Heart left ventricle (tissue), 16 donors: Measurements from ENCODE around the gene HS1BP3. TPM values are rescaled to one million over a fixed set of nuclear protein-coding genes. Genes with fewer than 3 reads are reported as not detected.
A peak's percentile ranks its signal among the peaks of the same experiment; 100 is the strongest.

Experiments used
- ATAC-seq, 4 donors: fragments of 200-7000 bp; cut with Tn5 transposase; one replicate each; pipeline ENCODE4 v1.9.1; 2020 to 2022; ENCODE audit warnings: moderate library complexity in 4 of 4, mild to moderate bottlenecking in 3 of 4, moderate number of reproducible peaks in 1 of 4
- DNase-seq, 5 donors: peaks; one replicate each; pipeline ENCODE4 v3.0.0-alpha.2; 2020
- H3K27ac ChIP-seq, 12 donors: fragments of 200-600 bp; sonication (generic) in 4 of 12; one replicate each; pipeline versions ENCODE4 v1.5.0 to v1.8.0; 2016 to 2022; ENCODE audit warnings: mild to moderate bottlenecking in 2 of 12
- H3K27me3 ChIP-seq, 9 donors: fragments of 200-600 bp; sonication (generic) in 2 of 9; one replicate each; pipeline versions ENCODE4 v1.5.1 to v1.8.0; 2016 to 2022; ENCODE audit warnings: mild to moderate bottlenecking in 3 of 9
- H3K36me3 ChIP-seq, 9 donors: fragments of 200-600 bp; sonication (generic) in 2 of 9; one replicate each; pipeline versions ENCODE4 v1.5.0 to v1.8.0; 2018 to 2022; ENCODE audit warnings: mild to moderate bottlenecking in 2 of 9
- H3K4me1 ChIP-seq, 12 donors: fragments of 200-600 bp; sonication (generic) in 4 of 12; one replicate each; pipeline versions ENCODE4 v1.5.0 to v1.8.0; 2016 to 2022; ENCODE audit warnings: mild to moderate bottlenecking in 3 of 12
- H3K4me3 ChIP-seq, 12 donors: fragments of 200-600 bp; sonication (generic) in 4 of 12; one replicate each; pipeline versions ENCODE4 v1.5.0 to v1.8.0; 2017 to 2022; ENCODE audit warnings: mild to moderate bottlenecking in 9 of 12, moderate library complexity in 4 of 12
- H3K9me3 ChIP-seq, 12 donors: fragments of 200-600 bp; sonication (generic) in 4 of 12; one replicate each; pipeline versions ENCODE4 v1.5.0 to v1.8.0; 2016 to 2022; ENCODE audit warnings: mild to moderate bottlenecking in 1 of 12
- POLR2A ChIP-seq, 2 donors: fragments of 450-650 bp; IDR thresholded peaks; one replicate each; pipeline ENCODE4 v1.6.1; 2017; ENCODE audit warnings: antibody characterized with exemption in 2 of 2, mild to moderate bottlenecking in 2 of 2, moderate library complexity in 2 of 2
- WGBS, 4 donors: extraction: QIAGEN DNeasy Blood & Tissue Kit in 2 of 4; methylation state at CpG; one replicate each; pipeline versions ENCODE4 v1.1.5 to v1.1.7; 2013 to 2018; 5-methylcytosine and 5-hydroxymethylcytosine counted together
- intact Hi-C, 10 donors: fragments of 100-400 bp; cut with DNase I; formaldehyde crosslinking; loops; one replicate each; pipeline versions ENCODE4 v1.11.1 to v1.14.2; 2022
- polyA plus RNA-seq, 2 donors: library from polyadenylated mRNA; stranded (reverse); fragments of 200-250 nt; gene quantifications; one replicate each; pipeline ENCODE4 v1.2.3, GENCODE V29; 2013
- total RNA-seq, 9 donors: library from RNA; depleted of rRNA in 2 of 9; stranded (reverse); fragments of >200 nt in 2 of 9; fragmentation: NEBNext Ultra II Directional in 3 of 9; extraction: Animal tissue kit (Norgen Biotek cat#: 25700) in 3 of 9; gene quantifications; one replicate each; pipeline versions ENCODE4 v1.1.0 to v1.2.4, GENCODE V29; 2016 to 2023
- TF ChIP-seq, protein P1 (sequence below), 12 donors: fragments of 200-600 bp; sonication (generic) in 4 of 12; IDR thresholded peaks; one replicate each; pipeline versions ENCODE4 v1.5.0 to v1.8.0; 2018 to 2022; ENCODE audit warnings: antibody characterized with exemption in 12 of 12, mild to moderate bottlenecking in 5 of 12
- donor health status: ischemic (EF 13 %, LVEDD 7.1; RV severe dilation, severe dysfunction).
- donor health status: healthy with polysubstance abuse.
- donor health status: DM: no; HTN: yes; CAD: no.
- donor health status: DM: no; HTN: no; CAD: no.
- donor health status: ischemic (EF 25% LVEDD 6.9; RV normal size, moderate dysfunction).
- donor health status: ischemic (EF 25% LVEDD 5.7; RV mildly dilated, moderate dysfunction).
- donor health status: healthy.
- donor health status: DM: yes; HTN: yes; CAD: no.
- donor health status: ischemic (EF 35%, LVEDD 5.7; RV mildly dilated, moderate dysfunction).
- donor health status: nonischemic (EF 11% LVEDD 7.7; RV severe dilation, severe dysfunction).
- donor health status: DM: yes; HTN: yes; CAD: no.
- donor health status: PGD.
- donor health status: ischemic (EF 29% LVEDD 5.4; RV normal size, mild dysfunction).
- donor health status: nonischemic (EF 23%, LVEDD 6.1; RV moderate dilation, normal function).

The HS1BP3 gene
- total and polyA plus RNA-seq, 11 donors, result 12.7 to 23.7 (median 21.0) TPM

DNA sequence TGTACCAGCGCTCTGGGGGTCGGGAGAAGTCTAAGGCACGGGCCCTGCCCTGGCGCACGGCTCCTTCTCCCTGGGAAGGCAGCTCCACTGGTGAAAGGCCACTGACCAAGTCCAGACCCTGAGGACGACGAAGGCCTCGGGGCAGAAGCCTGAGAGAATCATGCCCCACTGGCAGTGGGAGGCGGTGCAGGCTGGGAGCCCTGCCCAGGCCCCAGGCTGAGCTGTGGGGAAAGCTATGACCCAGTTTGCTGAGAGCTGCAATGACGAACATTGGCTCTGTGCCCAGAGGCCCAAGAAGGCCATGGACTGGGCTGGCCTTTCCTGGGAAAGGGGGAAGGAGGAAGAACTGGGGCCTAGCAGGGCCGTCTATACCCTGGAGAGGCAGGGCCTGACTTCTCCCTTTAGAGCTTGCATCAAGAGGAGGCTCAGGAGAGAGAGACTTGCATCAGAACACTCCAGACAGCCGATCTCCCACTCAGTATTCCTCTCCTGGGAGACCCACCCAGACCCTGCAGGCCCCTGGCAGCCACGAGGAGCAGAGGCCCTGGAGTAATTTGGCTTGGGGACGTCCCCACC is 32.9 kb downstream of the HS1BP3 start:
- ATAC-seq (peak; percentile 79 to 84 (median 82)), DNase-seq (peak; percentile 96 to 99 (median 98))
- Histone ChIP-seq H3K4me3 (peak overlapping the region in 1 of 12 donors; percentile 5), H3K27ac (peak overlapping the region; percentile 86 to 99 (median 95)), H3K4me1 (peaks cover 43 to 97% (median 85%) of the 10 kb centered on the region in 12 donors), H3K36me3 (peaks cover 0 to 30% (median 22%) of the 10 kb centered on the region in 9 donors), H3K27me3 (no peaks in the 10 kb centered on the region), H3K9me3 (no peaks in the 10 kb centered on the region)
- WGBS, 4 donors, result 16 to 27% (median 23%) methylated on average over 6 to 14 of the region's 14 CpGs
- peak in 1 of 2 donors; percentile 48 for TF ChIP-seq POLR2A (IDR thresholded peaks at IDR 0.05)
- TF ChIP-seq, protein P1, sequence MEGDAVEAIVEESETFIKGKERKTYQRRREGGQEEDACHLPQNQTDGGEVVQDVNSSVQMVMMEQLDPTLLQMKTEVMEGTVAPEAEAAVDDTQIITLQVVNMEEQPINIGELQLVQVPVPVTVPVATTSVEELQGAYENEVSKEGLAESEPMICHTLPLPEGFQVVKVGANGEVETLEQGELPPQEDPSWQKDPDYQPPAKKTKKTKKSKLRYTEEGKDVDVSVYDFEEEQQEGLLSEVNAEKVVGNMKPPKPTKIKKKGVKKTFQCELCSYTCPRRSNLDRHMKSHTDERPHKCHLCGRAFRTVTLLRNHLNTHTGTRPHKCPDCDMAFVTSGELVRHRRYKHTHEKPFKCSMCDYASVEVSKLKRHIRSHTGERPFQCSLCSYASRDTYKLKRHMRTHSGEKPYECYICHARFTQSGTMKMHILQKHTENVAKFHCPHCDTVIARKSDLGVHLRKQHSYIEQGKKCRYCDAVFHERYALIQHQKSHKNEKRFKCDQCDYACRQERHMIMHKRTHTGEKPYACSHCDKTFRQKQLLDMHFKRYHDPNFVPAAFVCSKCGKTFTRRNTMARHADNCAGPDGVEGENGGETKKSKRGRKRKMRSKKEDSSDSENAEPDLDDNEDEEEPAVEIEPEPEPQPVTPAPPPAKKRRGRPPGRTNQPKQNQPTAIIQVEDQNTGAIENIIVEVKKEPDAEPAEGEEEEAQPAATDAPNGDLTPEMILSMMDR (IDR thresholded peaks at IDR 0.05), result peak; percentile 15 to 75 (median 52)
- intact Hi-C loops, result loop anchor here in 8 of 10 donors (1.0 to 10.0 kb wide), 6 partner anchors 19 to 171 kb away; partner anchors contain the start of gene RHOB (in 8 of the 8)

DNA sequence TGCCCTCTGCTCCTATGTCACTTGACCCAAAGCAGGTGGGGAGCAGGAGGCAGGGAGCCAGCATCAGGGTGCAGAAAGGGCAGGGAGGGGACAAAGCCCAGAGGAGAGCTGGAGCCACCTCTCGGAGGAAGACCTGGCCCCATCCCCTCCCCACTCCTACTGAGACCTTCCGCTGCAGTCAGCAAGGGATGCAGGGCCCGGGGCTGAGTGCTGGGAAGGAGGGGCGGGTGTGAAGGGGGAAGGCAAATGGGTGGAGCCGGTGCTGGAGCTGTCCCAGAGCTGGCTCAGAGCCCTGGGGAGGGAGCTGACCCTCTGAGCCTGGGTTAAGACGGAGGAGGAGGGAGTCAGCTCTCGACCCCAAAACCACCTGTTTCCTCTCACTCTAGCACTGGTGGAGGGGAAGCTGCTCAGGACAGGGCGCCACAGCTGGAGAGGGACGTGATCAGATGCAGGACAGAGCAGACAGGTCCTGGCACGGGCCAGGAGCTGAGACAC is 33.8 kb downstream of the HS1BP3 start:
- intact Hi-C loops, result loop anchor here in 8 of 10 donors (2.0 to 10.0 kb wide), 5 partner anchors 18 to 170 kb away; partner anchors contain the start of gene RHOB (in 7 of the 8)
- WGBS, 4 donors, result 6 to 12% (median 10%) methylated on average over 6 to 10 of the region's 10 CpGs
- peak overlapping the region; percentile 86 to 99 (median 95) for H3K27ac ChIP-seq
- TF ChIP-seq POLR2A (IDR thresholded peaks at IDR 0.05), result peak in 1 of 2 donors; percentile 33
- TF ChIP-seq, protein P1 (IDR thresholded peaks at IDR 0.05), result no peak
- DNase-seq, result peak; percentile 91 to 94 (median 93)
- H3K9me3 ChIP-seq, result no peaks in the 10 kb centered on the region
- peak; percentile 45 to 75 (median 64) for ATAC-seq
- no peak overlapping the region for H3K4me3 ChIP-seq
- H3K27me3 ChIP-seq, result no peaks in the 10 kb centered on the region
- peaks cover 0 to 22% (median 13%) of the 10 kb centered on the region in 9 donors for H3K36me3 ChIP-seq
- peaks cover 47 to 98% (median 86%) of the 10 kb centered on the region in 12 donors for H3K4me1 ChIP-seq

DNA sequence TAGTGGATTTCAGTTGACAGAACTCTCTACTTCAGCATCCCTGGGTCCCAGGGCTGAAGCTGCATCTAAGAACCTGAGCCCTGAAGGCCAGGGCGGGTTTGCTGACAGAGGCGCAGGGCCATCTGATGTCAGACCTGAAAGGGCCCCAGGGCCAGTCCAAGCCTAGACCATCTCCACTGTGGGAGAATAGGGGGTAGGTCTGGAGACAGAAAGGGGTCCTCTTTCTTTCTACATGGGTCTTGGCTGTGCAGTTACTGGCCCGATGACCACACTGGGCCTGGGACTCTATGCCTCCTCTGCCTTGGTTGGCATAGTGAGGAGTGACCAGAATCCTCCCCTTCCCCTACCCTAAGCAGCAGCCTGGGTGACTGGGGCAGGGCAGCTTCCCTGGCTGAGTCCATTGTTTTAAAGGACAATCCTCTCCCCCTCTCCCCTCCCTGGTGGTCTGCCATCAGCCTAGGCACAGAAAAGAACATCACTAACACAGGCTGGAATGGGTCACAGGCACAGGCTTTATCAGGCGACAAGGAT is 34.5 kb downstream of the HS1BP3 start:
- H3K4me1 ChIP-seq, result peaks cover 52 to 100% (median 91%) of the 10 kb centered on the region in 12 donors
- peaks cover 0 to 15% (median 8%) of the 10 kb centered on the region in 9 donors for H3K36me3 ChIP-seq
- ATAC-seq (no peak), DNase-seq (peak in 2 of 5 donors; percentile 26 to 52)
- H3K9me3 ChIP-seq, result no peaks in the 10 kb centered on the region
- intact Hi-C loops, result loop anchor here in 8 of 10 donors (2.0 to 10.0 kb wide), 5 partner anchors 18 to 169 kb away; partner anchors contain the start of gene RHOB (in 7 of the 8)
- peak overlapping the region; percentile 86 to 99 (median 95) for H3K27ac ChIP-seq
- H3K4me3 ChIP-seq, result no peak overlapping the region
- no peaks in the 10 kb centered on the region for H3K27me3 ChIP-seq
- TF ChIP-seq POLR2A (IDR thresholded peaks at IDR 0.05), result no peak
- TF ChIP-seq, protein P1 (IDR thresholded peaks at IDR 0.05), result no peak
- 71 to 86% (median 81%) methylated on average over 4 of the region's 4 CpGs for WGBS, 4 donors
